Measurements from ENCODE around the gene NUAK1. TPM values are rescaled to one million over a fixed set of nuclear protein-coding genes. Genes with fewer than 3 reads are reported as not detected.

NUAK1 gene
- total RNA-seq, 1 experiment from 2014 or later: 50.3 TPM

DNA sequence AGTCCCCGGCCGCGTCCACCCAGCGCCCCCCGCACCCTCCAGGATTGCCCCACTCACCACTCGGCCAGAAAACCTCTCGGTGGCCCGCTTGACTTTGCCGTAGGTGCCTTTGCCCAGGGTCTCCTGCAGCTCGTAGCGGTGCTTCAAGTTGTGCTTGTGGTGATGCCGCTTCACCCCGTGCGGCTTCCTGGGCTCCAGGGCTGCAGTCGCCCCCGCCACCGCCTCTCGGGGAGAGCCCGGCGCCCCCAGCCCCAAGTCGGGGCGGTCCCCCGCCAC, 459 bp downstream of the NUAK1 start:
- H3K9me3 ChIP-seq (ENCODE audit: control insufficient read depth, insufficient read depth, low read depth, low read length): no peaks in the 10 kb centered on the region
- DNase-seq (ENCODE audit: low read depth, low spot score): no peak
- TF ChIP-seq POLR2AphosphoS5 (IDR thresholded peaks at IDR 0.05; ENCODE audit: low read depth, low read length): no peak
- TF ChIP-seq, protein P1, sequence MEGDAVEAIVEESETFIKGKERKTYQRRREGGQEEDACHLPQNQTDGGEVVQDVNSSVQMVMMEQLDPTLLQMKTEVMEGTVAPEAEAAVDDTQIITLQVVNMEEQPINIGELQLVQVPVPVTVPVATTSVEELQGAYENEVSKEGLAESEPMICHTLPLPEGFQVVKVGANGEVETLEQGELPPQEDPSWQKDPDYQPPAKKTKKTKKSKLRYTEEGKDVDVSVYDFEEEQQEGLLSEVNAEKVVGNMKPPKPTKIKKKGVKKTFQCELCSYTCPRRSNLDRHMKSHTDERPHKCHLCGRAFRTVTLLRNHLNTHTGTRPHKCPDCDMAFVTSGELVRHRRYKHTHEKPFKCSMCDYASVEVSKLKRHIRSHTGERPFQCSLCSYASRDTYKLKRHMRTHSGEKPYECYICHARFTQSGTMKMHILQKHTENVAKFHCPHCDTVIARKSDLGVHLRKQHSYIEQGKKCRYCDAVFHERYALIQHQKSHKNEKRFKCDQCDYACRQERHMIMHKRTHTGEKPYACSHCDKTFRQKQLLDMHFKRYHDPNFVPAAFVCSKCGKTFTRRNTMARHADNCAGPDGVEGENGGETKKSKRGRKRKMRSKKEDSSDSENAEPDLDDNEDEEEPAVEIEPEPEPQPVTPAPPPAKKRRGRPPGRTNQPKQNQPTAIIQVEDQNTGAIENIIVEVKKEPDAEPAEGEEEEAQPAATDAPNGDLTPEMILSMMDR (IDR thresholded peaks at IDR 0.05): no peak
- no peak for TF ChIP-seq REST (IDR thresholded peaks at IDR 0.05; ENCODE audit: insufficient read depth in 1 of 2, low read depth in 2 of 2, low read length in 1 of 2)
- TF ChIP-seq SIN3A (IDR thresholded peaks at IDR 0.05; ENCODE audit: borderline replicate concordance, insufficient read depth, low read depth, low read length): no peak
- TF ChIP-seq TCF7L2 (IDR thresholded peaks at IDR 0.05; ENCODE audit: low read depth, low read length): no peak
- no TSS peak for BruUV-seq (replicated peaks)
- in situ Hi-C loops (cut with HindIII; ENCODE audit: low pct_unique_long_range_greater_than_20kb, low sequenced_read_pairs) (no loop called here), intact Hi-C loops (cut with micrococcal nuclease; ENCODE audit: unreplicated experiment) (loop anchor here (2.0 to 10.0 kb wide), 4 partner anchors 67 to 433 kb away; partner anchors contain the start of gene CKAP4)
- ChIA-PET CTCF (interaction anchor here (0.9 to 3.3 kb wide), 2 partner anchors 86 to 717 kb away, joined by 3 to 20 read pairs; no protein-coding TSS in a partner anchor), POLR2A (interaction anchor here (0.7 to 0.8 kb wide), 4 partner anchors 15 to 107 kb away, joined by 3 to 11 read pairs (median 7); no protein-coding TSS in a partner anchor)
- H3K36me3 ChIP-seq (ENCODE audit: control insufficient read depth, insufficient read depth, low read length): no peaks in the 10 kb centered on the region; the same call in 1 of the 2 replicates
- peak overlapping the region; percentile 96 for H3K27ac ChIP-seq (ENCODE audit: low read length)
- H3K4me3 ChIP-seq (ENCODE audit: low read depth in 2 of 2, low read length in 2 of 2): peak overlapping the region; percentile 54 to 68
- H3K4me1 ChIP-seq (ENCODE audit: control insufficient read depth, insufficient read depth, low read length): peaks cover 60% of the 10 kb centered on the region
- H3K27me3 ChIP-seq (ENCODE audit: control insufficient read depth, insufficient read depth, low read length): no peaks in the 10 kb centered on the region
- peak; percentile 6; the same call in 1 of the 2 replicates for ATAC-seq

DNA sequence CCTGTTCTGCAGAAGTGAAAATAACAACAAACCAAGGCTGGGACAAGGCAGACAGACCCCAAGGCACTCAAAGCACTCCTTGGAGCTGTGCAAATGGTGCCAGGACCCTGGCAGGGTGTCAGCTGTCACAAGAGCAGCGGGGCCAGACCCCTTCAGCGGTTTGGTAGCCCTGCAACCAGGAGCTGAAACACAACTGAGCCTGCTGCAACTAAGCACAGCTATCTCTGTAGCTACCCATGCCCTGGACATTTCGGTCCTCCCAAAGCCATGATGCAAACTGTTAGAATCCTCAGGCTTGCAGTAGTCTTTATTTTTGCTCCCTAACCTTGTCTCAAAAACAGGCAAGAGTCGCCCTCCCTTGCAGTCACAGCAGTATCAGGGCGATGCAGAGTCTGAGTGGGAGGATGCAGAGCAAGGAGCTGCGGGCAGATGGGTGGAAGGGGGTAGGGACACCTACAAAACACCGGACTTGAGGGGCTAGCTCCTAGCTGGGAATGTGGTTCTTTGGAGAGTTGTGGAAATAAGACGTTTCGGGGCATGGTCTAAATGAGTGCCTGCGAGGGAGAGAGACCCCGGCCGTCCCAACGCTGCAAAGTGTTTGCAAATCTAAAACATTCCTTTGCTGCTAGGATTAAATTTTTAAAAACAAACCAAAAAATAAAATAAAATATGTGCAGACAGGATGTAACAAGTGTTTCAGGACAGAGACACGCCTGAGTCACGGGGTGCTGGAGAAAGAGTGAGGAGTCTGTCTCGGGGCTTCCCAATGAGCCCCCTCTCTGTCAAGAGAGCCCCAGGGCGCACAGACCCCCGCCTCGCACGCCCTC, 1.0 kb downstream of the NUAK1 start:
- Histone ChIP-seq H3K4me3 (ENCODE audit: low read depth in 2 of 2, low read length in 2 of 2) (peak overlapping the region; percentile 54 to 68), H3K36me3 (ENCODE audit: control insufficient read depth, insufficient read depth, low read length) (no peaks in the 10 kb centered on the region; the same call in 1 of the 2 replicates), H3K27ac (ENCODE audit: low read length) (peak overlapping the region; percentile 96), H3K27me3 (ENCODE audit: control insufficient read depth, insufficient read depth, low read length) (no peaks in the 10 kb centered on the region), H3K4me1 (ENCODE audit: control insufficient read depth, insufficient read depth, low read length) (peaks cover 66% of the 10 kb centered on the region), H3K9me3 (ENCODE audit: control insufficient read depth, insufficient read depth, low read depth, low read length) (no peaks in the 10 kb centered on the region)
- CTCF ChIA-PET: interaction anchor here (0.7 to 3.3 kb wide), 4 partner anchors 9 to 717 kb away, joined by 3 to 20 read pairs (median 8); no protein-coding TSS in a partner anchor
- in situ Hi-C loops (cut with HindIII; ENCODE audit: low pct_unique_long_range_greater_than_20kb, low sequenced_read_pairs): no loop called here
- no peak for TF ChIP-seq POLR2AphosphoS5 (IDR thresholded peaks at IDR 0.05; ENCODE audit: low read depth, low read length)
- 0 out of 2 replicates have a peak, but pooled peaks have one; percentile 65 for TF ChIP-seq SIN3A (IDR thresholded peaks at IDR 0.05; ENCODE audit: borderline replicate concordance, insufficient read depth, low read depth, low read length)
- POLR2A ChIA-PET: interaction anchor here (0.7 kb wide), 1 partner anchor 89 kb away, joined by 3 read pairs; no protein-coding TSS in a partner anchor
- intact Hi-C loops (cut with micrococcal nuclease; ENCODE audit: unreplicated experiment): loop anchor here (2.0 to 10.0 kb wide), 5 partner anchors 67 to 433 kb away; partner anchors contain the start of gene CKAP4
- ATAC-seq (no peak), DNase-seq (ENCODE audit: low read depth, low spot score) (no peak)
- BruUV-seq (replicated peaks): no TSS peak
